ENCODE data around the gene PLEKHA8. TPM values are rescaled to one million over a fixed set of nuclear protein-coding genes. Genes with fewer than 3 reads are reported as not detected.

PLEKHA8 gene
- total and polyA plus RNA-seq, 2 of the 8 experiments (the other 6 are each of a cell fraction or from before 2014, with no cell fraction given): 10.7 to 44.0 TPM

DNA sequence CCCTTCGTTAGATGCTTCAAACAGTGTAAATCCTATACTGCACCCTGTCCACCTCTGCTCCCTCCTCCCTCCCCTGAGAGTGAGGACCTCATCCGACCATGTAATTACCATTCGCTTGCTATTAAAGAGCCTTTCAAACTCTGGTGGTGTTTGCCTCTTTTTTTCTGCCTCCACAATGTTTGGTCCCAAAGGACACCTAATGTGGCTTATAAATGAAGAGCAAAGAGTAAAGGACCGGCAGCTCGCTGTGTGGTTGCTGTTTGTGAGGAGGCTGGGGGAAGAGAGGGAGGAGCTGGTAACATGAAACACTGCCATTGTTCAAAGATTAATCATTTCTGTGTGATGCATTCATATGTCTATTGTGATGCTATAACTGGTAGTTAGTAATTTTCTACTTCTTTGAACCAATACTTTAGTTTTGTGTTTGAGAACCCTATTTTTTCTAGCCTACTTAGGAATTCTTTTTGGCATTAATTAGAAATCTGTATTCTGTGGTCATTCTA, 134.5 kb downstream of the PLEKHA8 start:
- Histone ChIP-seq H3K18ac (ENCODE audit: extremely low read depth, low read length) (no peak overlapping the region), H2BK20ac (ENCODE audit: low read length) (no peak overlapping the region), H3K27ac (ENCODE audit: low read depth, low read length) (no peak overlapping the region), H3K4ac (replicated peaks; ENCODE audit: insufficient read length, low read depth, low read length) (no peak overlapping the region), H2BK120ac (replicated peaks; ENCODE audit: low read depth, low read length) (no peak overlapping the region), H2BK5ac (ENCODE audit: low read depth, low read length) (no peak overlapping the region), H3K79me2 (ENCODE audit: control insufficient read depth in 1 of 2, insufficient read depth in 2 of 2, low read length in 2 of 2) (no peaks in the 10 kb centered on the region), H2BK12ac (ENCODE audit: low read depth, low read length) (no peak overlapping the region), H2AK5ac (ENCODE audit: low read depth, low read length) (no peak overlapping the region), H4K91ac (replicated peaks; ENCODE audit: insufficient read length, low read length) (no peak overlapping the region), H3K9ac (replicated peaks in 1 of 4; ENCODE audit: extremely low read depth in 1 of 4, low read depth in 3 of 4, low read length in 3 of 4) (no peak overlapping the region; a peak in 1 of 7 replicates), H3K4me2 (ENCODE audit: insufficient read depth in 1 of 2, low read depth in 2 of 2, low read length in 2 of 2) (peak overlapping the region; percentile 41 to 55; a peak in 2 of 4 replicates), H3K23me2 (ENCODE audit: low read depth, low read length) (no peaks in the 10 kb centered on the region; the same call in 1 of the 2 replicates), H3K56ac (replicated peaks; ENCODE audit: insufficient read length, low read depth, low read length) (no peak overlapping the region), H3K14ac (ENCODE audit: insufficient read length) (no peak overlapping the region), H3K79me1 (ENCODE audit: low read depth, low read length) (no peaks in the 10 kb centered on the region), H4K5ac (ENCODE audit: insufficient read length, low read depth, low read length) (no peak overlapping the region), H2BK15ac (ENCODE audit: low read length) (no peak overlapping the region), H3K36me3 (ENCODE audit: control insufficient read depth in 2 of 4, insufficient read depth in 4 of 4, low read length in 3 of 4) (no peaks in the 10 kb centered on the region), H4K20me1 (replicated peaks in 1 of 2; ENCODE audit: control insufficient read depth in 1 of 2, insufficient read depth in 2 of 2, low read length in 2 of 2) (no peaks in the 10 kb centered on the region), H3K4me1 (replicated peaks in 1 of 4; ENCODE audit: control insufficient read depth in 3 of 4, insufficient read depth in 4 of 4, low read length in 3 of 4) (peaks cover 6 to 14% (median 13%) of the 10 kb centered on the region in 4 experiments), H4K8ac (ENCODE audit: extremely low read depth, insufficient read depth, low read length) (no peak overlapping the region), H3K4me3 (ENCODE audit: extremely low read depth in 1 of 4, insufficient read depth in 2 of 4, low read depth in 3 of 4, low read length in 4 of 4) (peak overlapping the region in 2 of 4 experiments; percentile 5 to 40; a peak in 3 of 8 replicates), H3K23ac (ENCODE audit: insufficient read length) (no peak overlapping the region), H3K9me3 (ENCODE audit: insufficient read depth in 2 of 2, low read depth in 1 of 2, low read length in 1 of 2) (no peaks in the 10 kb centered on the region), H2AFZ (ENCODE audit: low read length) (no peak overlapping the region; the same call in 1 of the 2 replicates), H3K27me3 (replicated peaks in 1 of 4; ENCODE audit: control insufficient read depth in 3 of 4, extremely low read depth in 1 of 4, insufficient read depth in 3 of 4, low read length in 3 of 4) (peaks cover 0 to 4% (median 2%) of the 10 kb centered on the region in 4 experiments; a peak in 5 of 7 replicates)
- WGBS, 2 experiments (ENCODE audit: extremely low coverage in 1 of 2, insufficient coverage in 1 of 2, insufficient read length in 1 of 2, insufficient replicate concordance in 2 of 2, low coverage in 1 of 2, low lambda C conversion rate in 2 of 2, missing lambda C conversion rate in 1 of 2): 28% methylated on average over 5 of the region's 5 CpGs; no CpG with 5 or more reads in 1 of the 2 experiments
- ChIA-PET POLR2A (ENCODE audit: partially characterized antibody) (no interaction called here), CTCF (ENCODE audit: partially characterized antibody) (interaction anchor here (0.9 to 4.6 kb wide), 8 partner anchors 13 to 402 kb away, joined by 3 to 45 read pairs (median 5); no protein-coding TSS in a partner anchor)
- no peak for FAIRE-seq
- no peak for DNase-seq (ENCODE audit: low read depth in 1 of 2, low spot score in 2 of 2)
- TF ChIP-seq SAP30 (IDR thresholded peaks at IDR 0.05; ENCODE audit: insufficient read depth, insufficient replicate concordance, low read length) (no peak), CBX8 (IDR thresholded peaks at IDR 0.05; ENCODE audit: borderline replicate concordance, low read depth, low read length) (no peak), POLR2AphosphoS5 (IDR thresholded peaks at IDR 0.05; ENCODE audit: low read depth, low read length) (no peak), SP1 (IDR thresholded peaks at IDR 0.05; ENCODE audit: low read depth, low read length) (no peak), CHD2 (IDR thresholded peaks at IDR 0.05; ENCODE audit: low read length) (no peak)
